HG03135 (cell line): ENCODE measurements around the gene IDI1.
"Not testable (repeated sequence)": the region's sequence is repeated elsewhere in the genome, so short reads cannot be mapped to it uniquely, and the experiment has no call there.

Experiments
- ATAC-seq: cut with Tn5 transposase; IDR thresholded peaks from one replicate; pipeline ENCODE4 v1.9.1; 2021; ENCODE audit warnings: mild to moderate bottlenecking, moderate library complexity; ENCODE audit not compliant: unreplicated experiment

The IDI1 gene

GRCh38 chr10:1036341-1036791 is 12.6 kb downstream of the IDI1 start:
- no peak for ATAC-seq

- ATAC-seq: no peak
Observed at GRCh38 chr10:1035201-1035600, 13.7 kb downstream of the IDI1 start.

GRCh38 chr10:1034758-1035157 is 14.2 kb downstream of the IDI1 start:
- ATAC-seq: no peak

GRCh38 chr10:1033601-1034000 is 15.3 kb downstream of the IDI1 start:
- ATAC-seq: no peak

GRCh38 chr10:1029838-1030237 is 19.1 kb downstream of the IDI1 start:
- no peak for ATAC-seq

GRCh38 chr10:1026578-1026977 is 22.3 kb downstream of the IDI1 start:
- no peak for ATAC-seq

- ATAC-seq: no peak
Observed at GRCh38 chr10:1025683-1026082, 23.2 kb downstream of the IDI1 start, which contains the start of gene IDI2. IDI2 (minus strand) TSS chr10:1025859; CDS start chr10:1024723, 1,136 bp downstream.

GRCh38 chr10:1024103-1024502 is 24.8 kb downstream of the IDI1 start:
- ATAC-seq: no peak

- no peak for ATAC-seq
Observed at GRCh38 chr10:1022413-1022812, 26.5 kb downstream of the IDI1 start.

- ATAC-seq: no peak
Observed at GRCh38 chr10:1020958-1021357, 28.0 kb downstream of the IDI1 start.

- no peak for ATAC-seq
Observed at GRCh38 chr10:1020460-1020859, 28.5 kb downstream of the IDI1 start.

- ATAC-seq: no peak
Observed at GRCh38 chr10:1019362-1019761, 29.6 kb downstream of the IDI1 start.

- ATAC-seq: no peak
Observed at GRCh38 chr10:1015688-1016087, 33.2 kb downstream of the IDI1 start.

- ATAC-seq: no peak
Observed at GRCh38 chr10:1011696-1012095, 37.2 kb downstream of the IDI1 start.

GRCh38 chr10:1010703-1011102 is 38.2 kb downstream of the IDI1 start:
- ATAC-seq: no peak

- ATAC-seq: not testable (repeated sequence)
Observed at GRCh38 chr10:1009947-1010346, 39.0 kb downstream of the IDI1 start.

- no peak for ATAC-seq
Observed at GRCh38 chr10:1009071-1009494, 39.8 kb downstream of the IDI1 start.

- no peak for ATAC-seq
Observed at GRCh38 chr10:1007583-1007982, 41.3 kb downstream of the IDI1 start.

GRCh38 chr10:1006573-1006972 is 42.3 kb downstream of the IDI1 start:
- ATAC-seq: no peak

GRCh38 chr10:1003884-1004670 is 44.8 kb downstream of the IDI1 start:
- no peak for ATAC-seq

- no peak for ATAC-seq
Observed at GRCh38 chr10:1002425-1003006, 46.4 kb downstream of the IDI1 start.

GRCh38 chr10:997266-998022 is 51.5 kb downstream of the IDI1 start:
- ATAC-seq: no peak
